ENCODE results near the gene GNAO1.

Gene GNAO1

GRCh38 chr16:56260378-56261160 lies 69.3 kb downstream of the GNAO1 start:
- TF ChIP-seq GATA2 (IDR thresholded peaks at IDR 0.05; ENCODE audit: low read depth, low read length) = no peak
- TF ChIP-seq GATA3 (IDR thresholded peaks at IDR 0.05; ENCODE audit: low read depth, low read length) = no peak

- TF ChIP-seq GATA3 (IDR thresholded peaks at IDR 0.05; ENCODE audit: low read depth, low read length) = no peak
- TF ChIP-seq GATA2 (IDR thresholded peaks at IDR 0.05; ENCODE audit: low read depth, low read length) = no peak
Measured at GRCh38 chr16:56261656-56262055, 70.4 kb downstream of the GNAO1 start.

GRCh38 chr16:56262148-56262547 lies 70.9 kb downstream of the GNAO1 start:
- TF ChIP-seq GATA3 (IDR thresholded peaks at IDR 0.05; ENCODE audit: low read depth, low read length) (no peak), GATA2 (IDR thresholded peaks at IDR 0.05; ENCODE audit: low read depth, low read length) (no peak)

GRCh38 chr16:56262551-56263245 lies 71.4 kb downstream of the GNAO1 start:
- TF ChIP-seq GATA3 (IDR thresholded peaks at IDR 0.05; ENCODE audit: low read depth, low read length) (no peak), GATA2 (IDR thresholded peaks at IDR 0.05; ENCODE audit: low read depth, low read length) (peak; percentile 57; the same call in 1 of the 2 replicates)

- TF ChIP-seq GATA3 (IDR thresholded peaks at IDR 0.05; ENCODE audit: low read depth, low read length) (peak; percentile 33; the same call in 1 of the 2 replicates), GATA2 (IDR thresholded peaks at IDR 0.05; ENCODE audit: low read depth, low read length) (peak; percentile 85)
Measured at GRCh38 chr16:56263711-56264608, 72.7 kb downstream of the GNAO1 start.

- no peak for TF ChIP-seq GATA2 (IDR thresholded peaks at IDR 0.05; ENCODE audit: low read depth, low read length)
- no peak for TF ChIP-seq GATA3 (IDR thresholded peaks at IDR 0.05; ENCODE audit: low read depth, low read length)
Measured at GRCh38 chr16:56264609-56264972, 73.3 kb downstream of the GNAO1 start.

- TF ChIP-seq GATA2 (IDR thresholded peaks at IDR 0.05; ENCODE audit: low read depth, low read length) (no peak), GATA3 (IDR thresholded peaks at IDR 0.05; ENCODE audit: low read depth, low read length) (no peak)
Measured at GRCh38 chr16:56265184-56265583, 73.9 kb downstream of the GNAO1 start.

- TF ChIP-seq GATA3 (IDR thresholded peaks at IDR 0.05; ENCODE audit: low read depth, low read length) (no peak), GATA2 (IDR thresholded peaks at IDR 0.05; ENCODE audit: low read depth, low read length) (no peak)
Measured at GRCh38 chr16:56265746-56266145, 74.5 kb downstream of the GNAO1 start.

GRCh38 chr16:56266641-56267607 lies 75.6 kb downstream of the GNAO1 start:
- TF ChIP-seq GATA3 (IDR thresholded peaks at IDR 0.05; ENCODE audit: low read depth, low read length) (no peak), GATA2 (IDR thresholded peaks at IDR 0.05; ENCODE audit: low read depth, low read length) (no peak)

GRCh38 chr16:56267888-56268287 lies 76.6 kb downstream of the GNAO1 start:
- no peak for TF ChIP-seq GATA3 (IDR thresholded peaks at IDR 0.05; ENCODE audit: low read depth, low read length)
- no peak; the same call in 1 of the 2 replicates for TF ChIP-seq GATA2 (IDR thresholded peaks at IDR 0.05; ENCODE audit: low read depth, low read length)

- TF ChIP-seq GATA3 (IDR thresholded peaks at IDR 0.05; ENCODE audit: low read depth, low read length) (no peak), GATA2 (IDR thresholded peaks at IDR 0.05; ENCODE audit: low read depth, low read length) (no peak)
Measured at GRCh38 chr16:56268799-56269198, 77.5 kb downstream of the GNAO1 start.

GRCh38 chr16:56269281-56269680 lies 78.0 kb downstream of the GNAO1 start:
- no peak for TF ChIP-seq GATA3 (IDR thresholded peaks at IDR 0.05; ENCODE audit: low read depth, low read length)
- TF ChIP-seq GATA2 (IDR thresholded peaks at IDR 0.05; ENCODE audit: low read depth, low read length) = no peak
